HT1080 (cell line): ENCODE data around the gene HDGFL3. TPM values are rescaled to one million over a fixed set of nuclear protein-coding genes. Genes with fewer than 3 reads are reported as not detected.
"Not testable (repeated sequence)": the region's sequence is repeated elsewhere in the genome, so short reads cannot be mapped to it uniquely, and the experiment has no call there.

Source experiments
- DNase-seq: peaks from one replicate; pipeline ENCODE4 v3.0.0-alpha.2; 2015; ENCODE audit warnings: low read depth
- polyA plus RNA-seq, 2 experiments: library from polyadenylated mRNA; depleted of rRNA; stranded (reverse); fragments of >200 nt; gene quantifications; 2 replicates each; pipeline ENCODE4 v1.2.3, GENCODE V29; 2015
- total RNA-seq: library from RNA; depleted of rRNA; stranded (reverse); fragments of >200 nt; shearing (Covaris generic); gene quantifications from 2 replicates; pipeline ENCODE4 v1.2.3, GENCODE V29; 2014; rRNA removed

HDGFL3 gene
- 39.8 and 47.8 TPM in 2 replicates for total RNA-seq
- 34.5 and 51.3 TPM in 2 replicates for polyA plus RNA-seq (2015; cell fraction: cytosol; rRNA removed)
- 10.5 and 14.4 TPM in 2 replicates for polyA plus RNA-seq (2015; cell fraction: nucleus; rRNA removed)

- peak; percentile 35 for DNase-seq
Observed at GRCh38 chr15:83207660-83208366, at the start of gene HDGFL3. HDGFL3 (minus strand) TSS chr15:83207823; CDS start chr15:83207414, 409 bp downstream.

GRCh38 chr15:83250781-83251180 is 43.2 kb upstream of the HDGFL3 start:
- no peak for DNase-seq

- no peak for DNase-seq
Observed at GRCh38 chr15:83249030-83249343, 41.4 kb upstream of the HDGFL3 start.

GRCh38 chr15:83248151-83249029 is 40.8 kb upstream of the HDGFL3 start:
- peak; percentile 65 for DNase-seq

- DNase-seq = no peak
Observed at GRCh38 chr15:83243634-83244033, 36.0 kb upstream of the HDGFL3 start.

- no peak for DNase-seq
Observed at GRCh38 chr15:83230242-83230641, 22.6 kb upstream of the HDGFL3 start.

GRCh38 chr15:83225449-83225848 is 17.8 kb upstream of the HDGFL3 start:
- no peak for DNase-seq

- DNase-seq = not testable (repeated sequence)
Observed at GRCh38 chr15:83221781-83222180, 14.2 kb upstream of the HDGFL3 start.

- DNase-seq = peak; percentile 49
Observed at GRCh38 chr15:83219026-83219425, 11.4 kb upstream of the HDGFL3 start.

- no peak for DNase-seq
Observed at GRCh38 chr15:83215306-83215705, 7.7 kb upstream of the HDGFL3 start.

GRCh38 chr15:83210619-83211018 is 3.0 kb upstream of the HDGFL3 start:
- DNase-seq = peak; percentile 17

- no peak for DNase-seq
Observed at GRCh38 chr15:83209333-83209732, 1.7 kb upstream of the HDGFL3 start.

- no peak for DNase-seq
Observed at GRCh38 chr15:83208367-83208661, 691 bp upstream of the HDGFL3 start.

- DNase-seq = peak; percentile 32
Observed at GRCh38 chr15:83207009-83207659, 489 bp downstream of the HDGFL3 start.

GRCh38 chr15:83206526-83207008 is 1.1 kb downstream of the HDGFL3 start:
- peak; percentile 25 for DNase-seq

- DNase-seq = peak; percentile 22
Observed at GRCh38 chr15:83205725-83206324, 1.8 kb downstream of the HDGFL3 start.

GRCh38 chr15:83204697-83205096 is 2.9 kb downstream of the HDGFL3 start:
- DNase-seq = no peak

- DNase-seq = no peak
Observed at GRCh38 chr15:83203543-83203942, 4.1 kb downstream of the HDGFL3 start.

- DNase-seq = no peak
Observed at GRCh38 chr15:83200589-83200988, 7.0 kb downstream of the HDGFL3 start.

GRCh38 chr15:83200162-83200561 is 7.5 kb downstream of the HDGFL3 start:
- no peak for DNase-seq

GRCh38 chr15:83199288-83199687 is 8.3 kb downstream of the HDGFL3 start:
- no peak for DNase-seq

GRCh38 chr15:83198476-83198875 is 9.1 kb downstream of the HDGFL3 start:
- DNase-seq = no peak
